K562 (cell line): ENCODE results near the gene PRDX2. TPM values are rescaled to one million over a fixed set of nuclear protein-coding genes. Genes with fewer than 3 reads are reported as not detected.
A peak's percentile ranks its signal among the peaks of the same experiment; 100 is the strongest.

Experiments
- CCNT2 ChIP-seq: IDR thresholded peaks from 2 replicates; pipeline ENCODE4 v1.6.1; 2011; ENCODE audit warnings: borderline replicate concordance, low read depth, mild to moderate bottlenecking, moderate library complexity, mixed read lengths, low read length; ENCODE audit not compliant: insufficient read length; ENCODE audit errors: extremely low read depth
- CHCHD3 ChIP-seq: fragments of 250-450 bp; sonication (Bioruptor Pico); IDR thresholded peaks from 2 replicates; pipeline ENCODE4 v2.1.2; 2022; ENCODE audit warnings: mild to moderate bottlenecking
- CREBBP ChIP-seq: IDR thresholded peaks from one replicate; pipeline ENCODE4 v1.6.1; 2012; ENCODE audit warnings: low read depth, mild to moderate bottlenecking, control low read depth, inconsistent platforms, low read length
- DLX4 ChIP-seq: fragments of 250-450 bp; sonication (Bioruptor Pico); IDR thresholded peaks from 2 replicates; pipeline ENCODE4 v1.6.1; 2021; ENCODE audit warnings: mild to moderate bottlenecking
- DMBX1 ChIP-seq: fragments of 250-450 bp; sonication (Bioruptor Pico); IDR thresholded peaks from 2 replicates; pipeline ENCODE4 v1.8.0; 2022; ENCODE audit warnings: inconsistent platforms, mild to moderate bottlenecking, moderate library complexity, borderline replicate concordance
- FIP1L1 ChIP-seq: fragments of 200-400 bp; formaldehyde crosslinking; IDR thresholded peaks from 2 replicates; pipeline ENCODE4 v1.6.1; 2018; ENCODE audit warnings: mild to moderate bottlenecking, low read depth, low read length; ENCODE audit not compliant: poor library complexity, severe bottlenecking
- GABPB2 ChIP-seq: fragments of 250-450 bp; sonication (Bioruptor Pico); conservative IDR thresholded peaks from 2 replicates; pipeline ENCODE4 v1.5.1; 2021; ENCODE audit warnings: mild to moderate bottlenecking
- HIVEP1 ChIP-seq: fragments of 250-450 bp; sonication (Bioruptor Pico); IDR thresholded peaks from 2 replicates; pipeline ENCODE4 v1.4.0; 2020; ENCODE audit warnings: mild to moderate bottlenecking
- HNRNPK ChIP-seq: fragments of 200-400 bp; formaldehyde crosslinking; IDR thresholded peaks from one replicate; pipeline ENCODE4 v1.6.1; 2018; ENCODE audit warnings: mild to moderate bottlenecking, low read depth, low read length; ENCODE audit not compliant: poor library complexity, severe bottlenecking
- MXI1 ChIP-seq: IDR thresholded peaks from 2 replicates; pipeline ENCODE4 v1.6.1; 2011; ENCODE audit warnings: low read depth, mild to moderate bottlenecking, improper control_type of control experiment, low read length
- RFX7 ChIP-seq: fragments of 250-450 bp; sonication (Bioruptor Pico); IDR thresholded peaks from 2 replicates; pipeline ENCODE4 v1.5.1; 2021; ENCODE audit warnings: mild to moderate bottlenecking
- SAP30 ChIP-seq: fragments of 200-600 bp; sonication (generic); IDR thresholded peaks from 2 replicates; pipeline ENCODE4 v1.6.1; 2012; ENCODE audit warnings: borderline replicate concordance, low read depth, mild to moderate bottlenecking, moderate library complexity, low read length, control low read depth, inconsistent platforms; ENCODE audit not compliant: insufficient read depth, poor library complexity, severe bottlenecking
- SMARCA5 ChIP-seq: fragments of 450-650 bp; IDR thresholded peaks from 2 replicates; pipeline ENCODE4 v1.6.1; 2016
- SMARCE1 ChIP-seq: fragments of 450-650 bp; IDR thresholded peaks from 2 replicates; pipeline ENCODE4 v1.7.1; 2016; ENCODE audit warnings: mild to moderate bottlenecking
- TBL1XR1 ChIP-seq, 2 experiments: IDR thresholded peaks; 2 replicates each; pipeline ENCODE4 v1.6.1; 2012; ENCODE audit warnings: improper control_type of control experiment in 2 of 2, low read length in 2 of 2, mild to moderate bottlenecking in 1 of 2
- TSHZ1 ChIP-seq: fragments of 250-450 bp; sonication (Bioruptor Pico); IDR thresholded peaks from 2 replicates; pipeline ENCODE4 v1.4.0; 2020; ENCODE audit warnings: mild to moderate bottlenecking, moderate library complexity
- ZFP1 ChIP-seq: fragments of 450-650 bp; formaldehyde crosslinking; IDR thresholded peaks from 2 replicates; pipeline ENCODE4 v1.4.0; 2020; ENCODE audit warnings: mild to moderate bottlenecking, mixed read lengths
- ZNF143 ChIP-seq: sonication (generic); formaldehyde crosslinking; IDR thresholded peaks from 2 replicates; pipeline ENCODE4 v1.9.0; 2022; ENCODE audit warnings: mild to moderate bottlenecking, missing genetic modification reagents
- ZNF384 ChIP-seq: IDR thresholded peaks from 2 replicates; pipeline ENCODE4 v1.6.1; 2012; ENCODE audit warnings: low read depth, low read length, improper control_type of control experiment
- ZNF586 ChIP-seq: fragments of 450-650 bp; formaldehyde crosslinking; conservative IDR thresholded peaks from 2 replicates; pipeline ENCODE4 v1.4.0; 2020; ENCODE audit warnings: mild to moderate bottlenecking, moderate library complexity
- ZNF707 ChIP-seq: fragments of 250-450 bp; sonication (Bioruptor Pico); conservative IDR thresholded peaks from 2 replicates; pipeline ENCODE4 v1.8.0; 2022; ENCODE audit warnings: inconsistent platforms, mild to moderate bottlenecking, moderate library complexity
- polyA plus RNA-seq, 8 experiments: library from polyadenylated mRNA; depleted of rRNA in 4 of 8; stranded (reverse) in 5 of 8; unstranded in 3 of 8; fragments of >200 nt; fragmentation: Nextera tagmentation in 2 of 8; fragmentation: Illumina TruSeq in 1 of 8; extraction: Ambion mirVana in 2 of 8; extraction: Trizol in 1 of 8; gene quantifications; 2 replicates each; pipeline versions ENCODE4 v1.2.1 to v1.2.3, GENCODE V29; 2011 to 2014; ENCODE audit warnings: inconsistent platforms in 1 of 8, missing spikeins in 1 of 8
- total RNA-seq, 7 experiments: library from RNA; depleted of rRNA in 6 of 7; stranded (reverse); fragments of >200 nt in 6 of 7; fragmentation: Illumina TruSeq in 2 of 7; extraction: Trizol in 2 of 7; gene quantifications; 2 replicates each; pipeline versions ENCODE4 v1.2.1 to v1.2.3, GENCODE V29; 2011 to 2021; ENCODE audit warnings: low replicate concordance in 1 of 7
- TF ChIP-seq, protein P1 (sequence below): fragments of 250-450 bp; sonication (Bioruptor Pico); IDR thresholded peaks from 2 replicates; pipeline ENCODE4 v1.8.0; 2022; ENCODE audit warnings: inconsistent platforms

Gene PRDX2
- total and polyA plus RNA-seq, 9 of the 15 experiments (the other 6 are each of a cell fraction or from before 2014, with no cell fraction given) = 206 to 1,183 (median 415) TPM

DNA sequence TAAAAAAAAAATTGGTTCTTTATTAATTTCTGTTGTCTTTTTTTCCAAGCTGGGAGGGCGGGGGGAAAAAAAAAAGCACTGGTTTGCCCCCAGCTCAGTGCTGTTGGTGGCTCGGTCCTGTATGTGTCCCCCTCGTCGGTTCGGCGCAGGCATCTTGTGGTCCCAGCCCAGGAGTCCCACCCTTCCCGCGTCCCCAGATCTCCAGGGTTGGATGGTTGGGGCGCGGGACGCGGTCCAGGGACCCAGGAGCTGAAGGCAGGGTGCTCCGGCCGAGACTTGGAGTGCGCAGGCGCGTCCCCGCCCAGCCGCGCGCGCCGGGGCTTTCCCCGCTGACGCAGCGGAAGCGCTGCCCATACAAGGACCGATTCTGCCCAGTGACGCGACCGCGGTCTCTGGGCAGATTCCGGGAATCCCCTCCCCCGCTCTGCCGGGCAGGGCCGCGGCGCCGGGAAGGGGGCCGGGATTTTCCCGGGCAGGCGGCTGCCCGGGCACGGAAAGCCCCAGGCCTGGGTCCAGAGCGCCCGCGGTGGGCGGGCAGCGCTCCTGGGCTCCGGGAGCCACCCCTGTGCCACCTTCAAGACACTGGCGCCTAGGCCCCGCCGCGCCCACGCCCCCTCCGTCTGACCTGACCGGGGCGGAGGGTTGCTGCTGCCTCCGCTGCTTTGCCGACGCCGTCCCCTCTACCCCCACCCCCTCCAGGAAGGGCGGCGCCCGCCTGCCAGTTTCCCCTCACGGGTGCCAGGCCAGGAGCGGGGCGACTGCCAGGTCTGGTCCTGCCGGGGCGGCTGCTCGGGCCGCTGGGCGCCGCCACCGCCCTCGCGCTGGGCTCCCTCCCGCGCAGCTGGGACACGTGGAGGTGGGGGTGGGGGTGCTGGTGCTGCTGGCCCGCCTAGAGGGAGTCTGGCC, 8.1 kb downstream of the PRDX2 start (continued):
- TF ChIP-seq SMARCE1 = no peak
- no peak for TF ChIP-seq TSHZ1 (CRISPR knock-in tag)
- TF ChIP-seq SAP30 = peak; percentile 73
- peak; percentile 96 for TF ChIP-seq CCNT2
- TF ChIP-seq DMBX1 (CRISPR knock-in tag) = no peak
- TF ChIP-seq HIVEP1 (CRISPR knock-in tag) = peak; percentile 99
- TF ChIP-seq, protein P1, sequence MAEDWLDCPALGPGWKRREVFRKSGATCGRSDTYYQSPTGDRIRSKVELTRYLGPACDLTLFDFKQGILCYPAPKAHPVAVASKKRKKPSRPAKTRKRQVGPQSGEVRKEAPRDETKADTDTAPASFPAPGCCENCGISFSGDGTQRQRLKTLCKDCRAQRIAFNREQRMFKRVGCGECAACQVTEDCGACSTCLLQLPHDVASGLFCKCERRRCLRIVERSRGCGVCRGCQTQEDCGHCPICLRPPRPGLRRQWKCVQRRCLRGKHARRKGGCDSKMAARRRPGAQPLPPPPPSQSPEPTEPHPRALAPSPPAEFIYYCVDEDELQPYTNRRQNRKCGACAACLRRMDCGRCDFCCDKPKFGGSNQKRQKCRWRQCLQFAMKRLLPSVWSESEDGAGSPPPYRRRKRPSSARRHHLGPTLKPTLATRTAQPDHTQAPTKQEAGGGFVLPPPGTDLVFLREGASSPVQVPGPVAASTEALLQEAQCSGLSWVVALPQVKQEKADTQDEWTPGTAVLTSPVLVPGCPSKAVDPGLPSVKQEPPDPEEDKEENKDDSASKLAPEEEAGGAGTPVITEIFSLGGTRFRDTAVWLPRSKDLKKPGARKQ (CRISPR knock-in tag) = no peak
- TF ChIP-seq TBL1XR1 (IDR thresholded peaks at IDR 0.05; ENCODE audit: low read length in 2 of 2) = peak in 1 of 2 experiments; percentile 17; a peak in 2 of 4 replicates
- peak; percentile 100 for TF ChIP-seq FIP1L1
- no peak for TF ChIP-seq ZNF707 (CRISPR knock-in tag)
- no peak for TF ChIP-seq ZFP1 (CRISPR knock-in tag)
- no peak for TF ChIP-seq CREBBP
- TF ChIP-seq GABPB2 (CRISPR knock-in tag) = no peak
- TF ChIP-seq MXI1 = no peak
- no peak for TF ChIP-seq DLX4 (CRISPR knock-in tag)
- TF ChIP-seq ZNF384 = peak; percentile 94
- no peak for TF ChIP-seq RFX7 (CRISPR knock-in tag)
- TF ChIP-seq ZNF143 (CRISPR knock-in tag) = no peak
- peak; percentile 95 for TF ChIP-seq HNRNPK
- TF ChIP-seq SMARCA5 = no peak
- no peak for TF ChIP-seq CHCHD3 (CRISPR knock-in tag)
- TF ChIP-seq ZNF586 = 0 out of 2 replicates have a peak, but pooled peaks have one; percentile 16
